Stomach smooth muscle (tissue), 2 donors: Measurements from ENCODE around the gene LCN2.

Source experiments
- H3K27ac ChIP-seq: one replicate; pipeline ENCODE4 v1.7.0; 2013; ENCODE audit warnings: mild to moderate bottlenecking, low read length, inconsistent platforms
- H3K27me3 ChIP-seq, 2 donors: one replicate each; pipeline ENCODE4 v1.7.0; 2013; ENCODE audit warnings: low read length in 2 of 2; ENCODE audit not compliant: insufficient read depth in 2 of 2, control insufficient read depth in 1 of 2
- H3K36me3 ChIP-seq, 2 donors: one replicate each; pipeline ENCODE4 v1.7.0; 2013; ENCODE audit warnings: low read length in 2 of 2; ENCODE audit not compliant: control insufficient read depth in 2 of 2, insufficient read depth in 2 of 2
- H3K4me1 ChIP-seq: one replicate; pipeline ENCODE4 v1.7.0; 2013; ENCODE audit warnings: low read length; ENCODE audit not compliant: control insufficient read depth, insufficient read depth
- H3K4me3 ChIP-seq, 2 donors: one replicate each; pipeline ENCODE4 v1.7.0; 2013; ENCODE audit warnings: low read length in 2 of 2
- H3K9ac ChIP-seq, 2 donors: one replicate each; pipeline ENCODE4 v1.7.0; 2013; ENCODE audit warnings: low read length in 2 of 2, mild to moderate bottlenecking in 1 of 2
- H3K9me3 ChIP-seq, 2 donors: one replicate each; pipeline ENCODE4 v1.7.0; 2013; ENCODE audit warnings: low read length in 2 of 2; ENCODE audit not compliant: control insufficient read depth in 2 of 2
- donor health status: healthy.
- donor health status: Pancreatic carcinoma.

The LCN2 gene

DNA sequence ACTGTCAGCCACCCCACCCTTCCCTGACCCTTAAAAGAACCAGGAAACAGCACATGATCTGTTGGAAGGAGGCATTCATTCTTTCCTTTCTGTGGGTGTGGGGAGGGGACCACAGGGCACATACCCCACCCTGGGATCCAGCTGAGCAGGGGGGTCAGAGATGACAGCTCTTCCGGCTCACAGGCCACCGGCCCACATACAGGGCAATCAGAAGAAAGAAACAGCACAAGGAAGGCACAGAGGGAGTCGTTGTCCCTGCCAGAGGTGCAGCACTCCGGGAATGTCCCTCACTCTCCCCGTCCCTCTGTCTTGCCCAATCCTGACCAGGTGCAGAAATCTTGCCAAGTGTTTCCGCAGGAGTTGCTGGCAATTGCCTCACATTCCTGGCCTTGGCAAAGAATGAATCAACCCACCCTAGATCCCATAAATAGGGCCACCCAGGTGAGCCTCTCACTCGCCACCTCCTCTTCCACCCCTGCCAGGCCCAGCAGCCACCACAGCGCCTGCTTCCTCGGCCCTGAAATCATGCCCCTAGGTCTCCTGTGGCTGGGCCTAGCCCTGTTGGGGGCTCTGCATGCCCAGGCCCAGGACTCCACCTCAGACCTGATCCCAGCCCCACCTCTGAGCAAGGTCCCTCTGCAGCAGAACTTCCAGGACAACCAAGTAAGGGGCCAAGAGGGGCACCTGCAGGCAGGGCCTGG lies at the start of gene LCN2:
LCN2 (plus strand) TSS at position 453 of the 701 bp plus-strand sequence; CDS start at position 526, 73 bp downstream.
- Histone ChIP-seq H3K9me3 (no peaks in the 10 kb centered on the region), H3K4me3 (no peak within 1 kb of the TSS), H3K9ac (no peak within 1 kb of the TSS), H3K27me3 (no peaks in the 10 kb centered on the region), H3K27ac (no peak within 1 kb of the TSS), H3K36me3 (no peaks in the 10 kb centered on the region), H3K4me1 (peaks cover 3% of the 10 kb centered on the region)

DNA sequence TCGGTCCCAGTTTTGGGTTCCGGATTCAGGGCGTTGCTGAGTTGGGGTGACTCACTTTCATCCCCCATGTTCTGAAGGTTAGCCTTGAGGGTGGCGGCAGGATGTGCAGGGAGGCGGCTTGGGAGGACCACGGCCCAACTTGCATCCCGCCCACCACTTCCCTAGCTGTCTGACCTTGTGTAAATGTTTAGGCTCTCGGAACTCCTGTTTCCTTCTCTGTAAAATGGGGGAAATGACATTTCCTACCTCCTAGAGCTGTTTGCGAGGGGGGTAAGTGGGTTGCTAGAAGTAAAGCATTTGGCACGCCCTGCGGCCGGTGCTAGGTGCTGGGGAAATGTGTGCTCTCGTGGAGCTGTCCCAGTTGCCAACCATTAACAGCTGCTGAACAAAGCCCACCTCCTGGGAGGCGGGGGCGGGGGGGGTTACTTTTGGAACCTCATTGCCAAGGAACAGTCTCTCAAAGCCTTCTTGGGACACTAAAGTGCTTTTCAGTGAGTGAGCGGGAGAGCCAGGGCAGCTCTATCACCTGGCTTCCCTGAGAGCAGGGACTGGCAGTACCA lies 49.2 kb upstream of the LCN2 start:
- Histone ChIP-seq H3K27ac (peak overlapping the region; percentile 95), H3K4me3 (peak overlapping the region; percentile 80 to 82), H3K36me3 (peaks cover 31 to 32% of the 10 kb centered on the region in 2 donors), H3K4me1 (peaks cover 46% of the 10 kb centered on the region), H3K9ac (peak overlapping the region; percentile 29 to 85), H3K27me3 (no peaks in the 10 kb centered on the region), H3K9me3 (no peaks in the 10 kb centered on the region)

DNA sequence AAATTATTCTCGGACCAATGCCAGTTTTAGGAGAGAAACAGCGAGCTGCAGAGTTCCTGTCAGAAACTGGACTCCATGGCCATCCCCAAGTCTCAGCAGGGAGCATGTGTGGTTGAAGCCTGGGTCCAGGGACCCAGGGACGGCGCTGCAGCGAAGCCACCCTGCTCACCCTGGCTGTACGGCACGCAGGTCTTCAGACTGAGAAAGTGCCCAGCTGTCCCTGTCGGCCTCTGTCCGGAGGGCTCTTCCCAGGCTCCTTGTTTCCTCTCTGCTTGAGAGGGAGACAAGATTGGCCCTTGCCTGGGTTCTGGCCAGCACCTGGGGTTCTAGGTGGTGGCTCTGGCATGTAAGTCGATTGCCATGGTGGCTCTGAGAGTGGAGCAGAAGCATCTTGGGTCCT lies 48.7 kb upstream of the LCN2 start:
- peaks cover 42% of the 10 kb centered on the region for H3K4me1 ChIP-seq
- H3K9me3 ChIP-seq = no peaks in the 10 kb centered on the region
- H3K4me3 ChIP-seq = peak overlapping the region; percentile 80 to 82
- H3K9ac ChIP-seq = peak overlapping the region; percentile 13 to 85
- H3K27ac ChIP-seq = peak overlapping the region; percentile 95
- H3K36me3 ChIP-seq = peaks cover 33 to 34% of the 10 kb centered on the region in 2 donors
- H3K27me3 ChIP-seq = no peaks in the 10 kb centered on the region

DNA sequence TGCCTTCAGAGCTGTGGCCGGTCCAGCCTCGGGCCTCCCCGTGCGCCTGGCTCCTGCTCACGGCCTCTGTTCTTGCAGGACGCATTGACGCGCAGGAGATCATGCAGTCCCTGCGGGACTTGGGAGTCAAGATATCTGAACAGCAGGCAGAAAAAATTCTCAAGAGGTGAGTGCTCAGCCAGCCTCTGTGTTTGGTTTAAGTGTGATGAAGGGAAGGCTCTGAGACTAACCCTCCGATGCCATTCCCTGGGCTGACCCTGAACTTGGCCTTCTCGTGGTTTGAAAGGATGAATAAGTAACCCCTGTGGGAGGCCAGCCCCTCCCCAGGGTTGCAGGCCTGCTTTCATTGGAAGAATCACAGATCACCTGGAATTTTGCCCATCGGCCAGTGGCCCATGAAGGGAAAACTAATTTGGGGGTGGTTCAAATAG lies 48.0 kb upstream of the LCN2 start:
- no peak overlapping the region for H3K9ac ChIP-seq
- no peak overlapping the region for H3K27ac ChIP-seq
- peaks cover 42% of the 10 kb centered on the region for H3K4me1 ChIP-seq
- H3K36me3 ChIP-seq = peaks cover 40 to 41% of the 10 kb centered on the region in 2 donors
- no peak overlapping the region for H3K4me3 ChIP-seq
- no peaks in the 10 kb centered on the region for H3K27me3 ChIP-seq
- no peaks in the 10 kb centered on the region for H3K9me3 ChIP-seq

DNA sequence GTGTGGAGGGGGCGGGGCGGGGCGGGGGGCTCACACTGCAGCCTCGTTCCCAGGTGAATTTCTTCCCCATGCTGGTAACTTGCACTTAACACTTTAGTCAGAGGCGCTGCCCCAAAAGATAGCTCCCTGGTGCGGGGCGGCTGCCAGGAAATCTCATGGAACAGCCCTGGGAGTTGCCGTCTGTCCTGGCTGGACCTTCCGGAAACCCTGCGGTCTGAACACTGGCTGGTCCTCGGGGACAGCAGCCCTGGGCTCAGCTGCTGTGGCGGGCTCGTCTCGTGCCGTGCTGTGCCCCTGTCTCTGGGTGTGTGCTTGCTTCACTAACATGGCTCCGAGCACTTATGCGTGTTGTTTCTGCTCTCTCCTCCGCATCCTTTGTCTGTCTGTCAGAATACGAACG lies 47.6 kb upstream of the LCN2 start:
- Histone ChIP-seq H3K36me3 (peaks cover 44 to 45% of the 10 kb centered on the region in 2 donors), H3K4me3 (no peak overlapping the region), H3K4me1 (peaks cover 42% of the 10 kb centered on the region), H3K9ac (no peak overlapping the region), H3K27me3 (no peaks in the 10 kb centered on the region), H3K27ac (no peak overlapping the region), H3K9me3 (no peaks in the 10 kb centered on the region)

DNA sequence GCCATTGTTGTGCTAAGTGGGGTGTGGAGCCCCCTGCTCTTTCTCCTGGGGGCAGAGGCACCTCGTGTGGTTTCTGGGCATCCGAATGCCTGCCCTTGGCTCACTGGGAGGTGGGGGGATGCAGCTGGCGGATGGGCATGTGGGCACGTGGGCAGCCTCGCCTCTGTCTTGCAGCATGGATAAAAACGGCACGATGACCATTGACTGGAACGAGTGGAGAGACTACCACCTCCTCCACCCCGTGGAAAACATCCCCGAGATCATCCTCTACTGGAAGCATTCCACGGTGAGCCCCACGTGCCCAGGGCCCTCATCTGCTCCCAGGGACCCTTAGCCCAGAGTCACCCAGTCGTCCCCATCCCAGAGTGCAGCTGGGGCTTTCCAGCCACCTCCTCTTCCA lies 47.1 kb upstream of the LCN2 start:
- peaks cover 49 to 50% of the 10 kb centered on the region in 2 donors for H3K36me3 ChIP-seq
- no peaks in the 10 kb centered on the region for H3K27me3 ChIP-seq
- H3K9ac ChIP-seq = no peak overlapping the region
- H3K9me3 ChIP-seq = no peaks in the 10 kb centered on the region
- H3K4me3 ChIP-seq = no peak overlapping the region
- peaks cover 42% of the 10 kb centered on the region for H3K4me1 ChIP-seq
- no peak overlapping the region for H3K27ac ChIP-seq

DNA sequence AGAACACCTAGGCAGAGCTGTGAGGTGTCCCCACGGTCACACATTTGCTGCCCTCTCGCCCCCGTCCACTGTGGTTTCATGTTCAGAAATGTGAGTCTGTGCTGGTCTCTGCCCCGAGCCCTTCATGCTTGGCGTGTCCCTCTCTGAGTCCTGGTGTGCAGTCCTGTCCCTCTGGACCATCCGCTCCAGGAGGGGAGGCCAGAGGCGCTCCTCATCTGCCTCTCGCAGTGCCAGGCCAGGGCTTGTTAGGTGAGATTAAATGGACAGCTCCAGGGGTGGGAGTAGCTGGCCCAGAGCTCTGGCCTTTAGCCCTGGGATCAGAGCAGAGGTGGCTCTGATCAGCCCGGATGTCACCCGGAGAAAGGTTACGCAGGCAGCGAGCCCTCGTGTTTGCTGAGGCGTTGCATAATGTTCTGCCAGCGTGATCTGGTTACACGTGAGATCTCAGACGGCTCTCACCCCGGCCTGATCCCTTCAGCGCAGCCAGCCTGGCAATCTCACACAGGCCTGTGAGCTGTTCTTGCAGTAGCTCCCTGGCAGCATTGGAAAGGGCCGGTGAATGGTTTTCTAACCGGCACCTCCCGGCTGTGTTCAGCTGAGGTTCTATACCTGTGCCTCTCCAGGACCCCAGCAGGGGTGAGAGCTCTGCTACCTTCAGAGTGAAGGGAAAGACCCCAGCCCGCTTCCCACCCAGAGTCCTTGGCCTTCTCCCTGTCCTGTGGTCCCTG lies 46.2 kb upstream of the LCN2 start:
- peaks cover 57 to 59% of the 10 kb centered on the region in 2 donors for H3K36me3 ChIP-seq
- H3K27ac ChIP-seq = no peak overlapping the region
- H3K4me1 ChIP-seq = peaks cover 36% of the 10 kb centered on the region
- no peaks in the 10 kb centered on the region for H3K27me3 ChIP-seq
- H3K9me3 ChIP-seq = no peaks in the 10 kb centered on the region
- H3K9ac ChIP-seq = no peak overlapping the region
- no peak overlapping the region for H3K4me3 ChIP-seq

DNA sequence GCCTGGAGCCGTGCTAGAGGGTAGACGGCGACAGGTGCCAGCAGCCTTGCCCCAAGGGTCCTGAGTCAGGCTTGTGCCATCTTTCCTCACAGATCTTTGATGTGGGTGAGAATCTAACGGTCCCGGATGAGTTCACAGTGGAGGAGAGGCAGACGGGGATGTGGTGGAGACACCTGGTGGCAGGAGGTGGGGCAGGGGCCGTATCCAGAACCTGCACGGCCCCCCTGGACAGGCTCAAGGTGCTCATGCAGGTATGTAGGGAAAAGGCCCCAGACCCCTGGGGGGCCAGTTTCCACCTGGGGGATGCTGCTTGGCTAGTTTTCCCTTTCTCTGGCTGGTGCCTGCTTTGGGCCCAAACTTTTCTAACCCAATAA lies 45.7 kb upstream of the LCN2 start:
- Histone ChIP-seq H3K27ac (no peak overlapping the region), H3K4me1 (peaks cover 31% of the 10 kb centered on the region), H3K27me3 (no peaks in the 10 kb centered on the region), H3K36me3 (peaks cover 59 to 62% of the 10 kb centered on the region in 2 donors), H3K9ac (no peak overlapping the region), H3K4me3 (no peak overlapping the region), H3K9me3 (no peaks in the 10 kb centered on the region)

DNA sequence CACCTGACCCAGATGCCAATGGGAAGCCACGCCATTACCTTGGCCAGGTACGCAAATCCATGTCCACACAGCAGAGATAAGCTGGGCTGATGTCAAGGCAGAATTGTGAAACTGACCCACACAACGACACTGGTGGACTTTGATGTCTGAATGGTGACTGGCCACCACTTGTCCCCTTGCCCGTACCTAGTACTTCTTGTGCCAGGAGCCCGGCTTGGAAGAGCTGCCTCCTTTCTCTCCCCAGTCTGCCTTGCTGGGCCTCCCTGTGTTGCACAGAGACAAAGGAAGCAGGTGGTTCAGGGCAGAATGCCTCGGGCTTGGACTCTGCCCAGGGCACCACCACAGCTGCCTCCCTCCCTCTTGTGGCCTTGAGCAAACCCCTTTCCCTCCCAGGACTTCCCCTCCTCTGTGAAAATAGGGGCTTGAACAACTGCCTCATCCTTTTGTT lies 45.1 kb upstream of the LCN2 start:
- Histone ChIP-seq H3K27me3 (no peaks in the 10 kb centered on the region), H3K9me3 (no peaks in the 10 kb centered on the region), H3K27ac (no peak overlapping the region), H3K4me1 (peaks cover 25% of the 10 kb centered on the region), H3K4me3 (no peak overlapping the region), H3K36me3 (peaks cover 59 to 62% of the 10 kb centered on the region in 2 donors), H3K9ac (no peak overlapping the region)

DNA sequence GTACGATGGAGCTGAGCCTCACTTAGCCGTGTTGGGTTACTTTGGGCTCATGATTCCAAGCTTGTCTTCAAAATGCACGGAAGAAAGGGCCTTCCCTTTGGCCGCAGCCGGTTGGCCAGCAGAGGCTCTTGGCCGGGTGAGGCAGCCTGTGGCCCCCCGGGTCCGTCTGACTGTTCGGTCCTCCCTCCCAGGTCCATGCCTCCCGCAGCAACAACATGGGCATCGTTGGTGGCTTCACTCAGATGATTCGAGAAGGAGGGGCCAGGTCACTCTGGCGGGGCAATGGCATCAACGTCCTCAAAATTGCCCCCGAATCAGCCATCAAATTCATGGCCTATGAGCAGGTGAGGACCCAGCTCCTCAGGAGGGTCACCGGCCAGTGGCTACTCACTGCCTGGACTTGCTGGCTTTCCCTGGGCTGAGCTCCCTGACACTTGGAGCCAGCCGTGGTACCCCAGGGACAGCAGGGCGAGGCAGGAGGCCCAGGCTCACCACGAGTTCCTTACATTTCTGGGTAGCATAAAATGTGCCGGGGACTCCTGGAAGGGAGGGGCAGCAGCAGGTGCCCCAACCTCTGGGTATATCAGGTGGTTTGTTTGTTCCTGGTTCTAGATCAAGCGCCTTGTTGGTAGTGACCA lies 43.6 kb upstream of the LCN2 start:
- Histone ChIP-seq H3K27ac (no peak overlapping the region), H3K9ac (no peak overlapping the region), H3K36me3 (peaks cover 59 to 62% of the 10 kb centered on the region in 2 donors), H3K4me1 (peaks cover 12% of the 10 kb centered on the region), H3K9me3 (no peaks in the 10 kb centered on the region), H3K4me3 (no peak overlapping the region), H3K27me3 (no peaks in the 10 kb centered on the region)
